ENCODE data around the gene C1QTNF4. TPM values are rescaled to one million over a fixed set of nuclear protein-coding genes. Genes with fewer than 3 reads are reported as not detected.
"Not testable (repeated sequence)": the region's sequence is repeated elsewhere in the genome, so short reads cannot be mapped to it uniquely, and the experiment has no call there.

Gene C1QTNF4
- total RNA-seq, 1 experiment from 2014 or later: 5.7 TPM

GRCh38 chr11:47636331-47636730, 42.1 kb upstream of the C1QTNF4 start:
- H2BK20ac ChIP-seq (ENCODE audit: low read depth, low read length, poor library complexity, severe bottlenecking); H2BK12ac ChIP-seq (ENCODE audit: insufficient read length, low read depth, low read length); H4K5ac ChIP-seq (ENCODE audit: insufficient read length, low read depth, low read length); H3K4me1 ChIP-seq (ENCODE audit: insufficient read depth, low read length); H2BK5ac ChIP-seq (ENCODE audit: insufficient read length, low read length); H2BK120ac ChIP-seq (ENCODE audit: low read depth, low read length, poor library complexity, severe bottlenecking); H3K23me2 ChIP-seq (ENCODE audit: insufficient read length, low read depth, low read length, poor library complexity, severe bottlenecking); DNase-seq; H2BK15ac ChIP-seq (ENCODE audit: low read depth, low read length); H3T11ph ChIP-seq (ENCODE audit: low read length); H3K4ac ChIP-seq (ENCODE audit: low read depth, low read length); H3K9me3 Mint-ChIP-seq; H3K4me1 Mint-ChIP-seq; H2AK5ac ChIP-seq (ENCODE audit: insufficient read length, low read length); H2AFZ ChIP-seq (ENCODE audit: low read length); H3K79me1 ChIP-seq (ENCODE audit: insufficient read depth, low read depth, low read length, poor library complexity, severe bottlenecking); H3K9ac ChIP-seq (ENCODE audit: extremely low read depth, insufficient read length, low read length); H3K4me2 ChIP-seq (ENCODE audit: insufficient read depth, insufficient read length, low read length); H3K4me3 Mint-ChIP-seq; H3K27me3 ChIP-seq (ENCODE audit: insufficient read depth, low read length); H4K91ac ChIP-seq (ENCODE audit: insufficient read length, low read depth, low read length); H3K56ac ChIP-seq (ENCODE audit: insufficient read length, low read depth, low read length); H3K27me3 Mint-ChIP-seq (ENCODE audit: low read depth); H3K79me2 ChIP-seq (ENCODE audit: insufficient read depth, low read length); H4K8ac ChIP-seq (replicated peaks; ENCODE audit: insufficient read length, low read depth, low read length); H3K23ac ChIP-seq (ENCODE audit: insufficient read length, low read depth, low read length); H3K27ac ChIP-seq (ENCODE audit: insufficient read length, low read depth, low read length); H3K14ac ChIP-seq (ENCODE audit: insufficient read depth, low read length); H4K20me1 ChIP-seq (ENCODE audit: control insufficient read depth, insufficient read depth, insufficient read length); H3K9me3 ChIP-seq (ENCODE audit: control insufficient read depth, low read depth, low read length); H3K18ac ChIP-seq (ENCODE audit: insufficient read length, low read depth, low read length): not testable (repeated sequence)
- peaks cover 37 to 76% (median 54%) of the 10 kb centered on the region in 3 experiments; a peak in 6 of 7 replicates for H3K36me3 Mint-ChIP-seq (ENCODE audit: insufficient read depth in 1 of 3, low read depth in 3 of 3)
- H3K27ac Mint-ChIP-seq: 0 out of 7 replicates have a peak overlapping the region, but pooled peaks of 1 of the 3 experiments have one; percentile 44
- WGBS (ENCODE audit: extremely low coverage, insufficient read length, low lambda C conversion rate): no CpG with 5 or more reads among the region's 11 CpGs

All from H9 (cell line).